ENCODE measurements around the gene MAN2A2.
"Not testable (repeated sequence)": the region's sequence is repeated elsewhere in the genome, so short reads cannot be mapped to it uniquely, and the experiment has no call there.

Gene MAN2A2

DNA sequence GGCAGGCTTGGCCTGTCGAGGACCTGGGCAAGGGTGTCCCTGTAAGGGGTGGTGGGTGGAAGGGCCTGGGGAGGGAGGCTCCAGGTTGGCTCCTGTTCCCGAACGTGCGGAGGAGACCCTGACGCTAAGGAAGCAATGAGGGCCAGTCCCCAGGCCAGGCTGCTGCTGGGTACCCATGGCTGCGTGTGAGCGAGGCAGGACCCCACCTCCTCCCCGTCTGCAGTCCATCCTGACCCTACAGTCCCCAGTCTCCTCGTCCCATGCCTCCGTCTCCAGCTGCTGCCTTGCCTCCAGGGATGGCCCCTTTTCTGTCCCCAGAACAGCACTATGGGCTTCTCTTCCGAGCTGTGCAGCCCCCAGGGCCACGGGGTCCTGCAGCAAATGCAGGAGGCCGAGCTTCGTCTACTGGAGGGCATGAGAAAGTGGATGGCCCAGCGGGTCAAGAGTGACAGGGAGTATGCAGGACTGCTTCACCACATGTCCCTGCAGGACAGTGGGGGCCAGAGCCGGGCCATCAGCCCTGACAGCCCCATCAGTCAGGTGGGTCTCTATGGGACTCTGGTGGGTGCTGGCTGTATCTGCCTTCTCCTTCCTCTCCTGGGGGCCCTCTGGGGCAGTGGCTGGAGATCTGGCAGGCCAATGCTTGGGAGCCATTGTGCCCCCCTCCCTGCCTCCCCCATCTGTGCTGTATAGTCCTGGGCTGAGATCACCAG, 18.2 kb upstream of the MAN2A2 start:
- no peak for DNase-seq

DNA sequence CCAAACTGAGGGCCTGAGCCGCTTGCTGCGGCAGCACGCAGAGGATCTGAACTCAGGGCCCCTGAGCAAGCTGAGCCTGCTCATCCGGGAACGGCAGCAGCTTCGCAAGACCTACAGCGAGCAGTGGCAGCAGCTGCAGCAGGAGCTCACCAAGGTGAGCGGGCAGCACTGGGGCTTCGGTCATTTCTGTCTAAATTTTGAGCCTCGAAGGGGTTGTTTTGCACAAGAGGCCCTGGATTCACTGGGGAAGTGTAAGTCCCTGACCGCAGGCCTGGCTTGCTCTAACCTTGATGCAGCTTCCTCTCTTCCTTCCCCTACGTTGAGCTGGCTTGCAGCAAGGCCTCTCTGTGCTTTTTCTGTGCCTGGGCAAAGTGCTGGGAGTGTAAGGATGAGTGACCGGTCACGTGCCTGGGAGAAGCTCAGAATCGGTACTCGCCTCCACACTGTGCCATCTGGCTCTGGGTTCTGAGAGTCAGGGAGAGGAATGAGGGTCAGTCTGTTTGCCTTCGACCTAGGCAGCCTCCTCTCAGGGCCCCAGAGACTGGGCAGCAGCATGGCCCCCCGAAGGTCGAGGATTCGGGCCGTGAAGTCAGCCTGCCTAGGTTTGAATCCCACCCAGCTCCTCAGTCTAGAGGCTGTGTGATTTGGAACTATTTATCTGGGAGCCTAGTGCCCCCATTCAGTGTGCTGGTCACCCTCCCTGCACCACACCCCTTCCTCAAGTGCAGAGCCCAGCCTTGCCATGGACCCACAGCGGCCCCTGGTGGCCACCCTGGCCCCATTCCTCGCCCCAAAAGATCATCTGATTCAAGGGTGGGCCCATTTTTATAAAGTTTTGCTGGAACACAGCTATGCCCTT, 17.4 kb upstream of the MAN2A2 start:
- peak in 1 of 2 experiments; percentile 11 for DNase-seq

GRCh38 chr15:90886291-90886614, 16.8 kb upstream of the MAN2A2 start:
- DNase-seq, result no peak

DNA sequence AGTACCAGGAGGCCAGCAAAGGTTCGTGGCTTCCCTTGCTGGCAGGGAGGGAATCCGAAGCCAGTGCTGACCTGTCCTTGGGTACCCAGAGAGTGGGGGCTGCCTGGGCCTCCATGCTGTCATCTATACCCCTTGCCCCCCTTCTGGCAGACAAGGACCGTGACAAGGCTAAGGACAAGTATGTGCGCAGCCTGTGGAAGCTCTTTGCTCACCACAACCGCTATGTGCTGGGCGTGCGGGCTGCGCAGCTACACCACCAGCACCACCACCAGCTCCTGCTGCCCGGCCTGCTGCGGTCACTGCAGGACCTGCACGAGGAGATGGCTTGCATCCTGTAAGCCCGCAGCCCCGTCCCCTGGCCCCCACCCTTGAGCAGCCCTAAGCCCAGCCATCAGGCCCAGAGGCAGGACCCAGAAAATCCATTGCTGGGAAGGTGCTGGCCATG, 16.0 kb upstream of the MAN2A2 start:
- DNase-seq, result no peak

- DNase-seq, result no peak
Measured at GRCh38 chr15:90889313-90889730, 13.8 kb upstream of the MAN2A2 start.

GRCh38 chr15:90889736-90890456, 13.2 kb upstream of the MAN2A2 start:
- DNase-seq, result no peak

- DNase-seq, result no peak
Measured at GRCh38 chr15:90890839-90891238, 12.3 kb upstream of the MAN2A2 start.

- no peak for DNase-seq
Measured at GRCh38 chr15:90891346-90891949, 11.7 kb upstream of the MAN2A2 start.

DNA sequence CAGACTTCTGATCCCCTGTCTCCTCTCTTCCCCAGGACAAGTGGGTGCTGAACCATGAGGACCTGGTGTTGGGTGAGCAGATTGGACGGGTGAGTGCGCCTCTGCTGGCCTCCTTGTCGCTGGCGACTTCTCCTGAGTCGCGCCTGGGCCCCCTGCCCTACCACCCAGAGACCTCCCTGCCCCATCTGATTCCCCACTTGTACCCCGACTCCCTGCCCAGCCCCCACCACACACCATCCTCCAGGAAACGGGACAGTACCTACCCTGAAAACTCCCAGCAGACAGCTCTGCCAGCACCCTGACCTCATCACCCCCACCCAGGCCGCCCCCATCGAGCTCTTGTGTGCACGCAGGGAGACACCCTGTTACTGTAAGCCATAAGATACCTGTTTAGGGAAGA, 11.1 kb upstream of the MAN2A2 start:
- DNase-seq, result no peak

GRCh38 chr15:90892498-90893174, 10.5 kb upstream of the MAN2A2 start:
- no peak for DNase-seq

DNA sequence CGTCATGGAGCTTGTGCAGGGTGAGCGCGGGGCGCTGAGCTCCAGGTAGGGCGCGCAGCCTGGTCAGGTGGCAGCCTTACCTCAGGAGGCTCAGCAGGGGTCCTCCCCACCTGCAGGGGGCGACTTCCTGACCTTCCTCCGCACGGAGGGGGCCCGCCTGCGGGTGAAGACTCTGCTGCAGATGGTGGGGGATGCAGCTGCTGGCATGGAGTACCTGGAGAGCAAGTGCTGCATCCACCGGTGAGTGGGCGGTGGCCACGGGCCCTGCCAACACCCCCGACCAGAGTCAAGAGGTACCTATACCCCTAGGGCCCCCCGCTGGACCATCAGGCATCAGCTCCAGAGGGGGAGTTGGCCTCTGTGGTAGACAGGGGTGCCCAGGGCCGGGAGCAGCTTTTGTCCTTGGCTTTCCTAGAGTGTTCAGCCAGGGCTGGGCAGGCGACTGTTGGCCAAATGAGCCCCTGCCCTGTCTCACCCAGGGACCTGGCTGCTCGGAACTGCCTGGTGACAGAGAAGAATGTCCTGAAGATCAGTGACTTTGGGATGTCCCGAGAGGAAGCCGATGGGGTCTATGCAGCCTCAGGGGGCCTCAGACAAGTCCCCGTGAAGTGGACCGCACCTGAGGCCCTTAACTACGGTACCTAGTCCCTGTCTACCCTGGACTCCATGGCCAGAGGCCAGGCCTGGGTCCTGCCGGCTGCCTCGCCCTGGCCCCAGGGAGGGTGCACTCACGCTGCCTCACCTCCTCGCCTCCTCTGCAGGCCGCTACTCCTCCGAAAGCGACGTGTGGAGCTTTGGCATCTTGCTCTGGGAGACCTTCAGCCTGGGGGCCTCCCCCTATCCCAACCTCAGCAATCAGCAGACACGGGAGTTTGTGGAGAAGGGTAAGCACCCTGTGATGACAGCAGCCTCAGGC, 9.7 kb upstream of the MAN2A2 start:
- DNase-seq, result no peak

DNA sequence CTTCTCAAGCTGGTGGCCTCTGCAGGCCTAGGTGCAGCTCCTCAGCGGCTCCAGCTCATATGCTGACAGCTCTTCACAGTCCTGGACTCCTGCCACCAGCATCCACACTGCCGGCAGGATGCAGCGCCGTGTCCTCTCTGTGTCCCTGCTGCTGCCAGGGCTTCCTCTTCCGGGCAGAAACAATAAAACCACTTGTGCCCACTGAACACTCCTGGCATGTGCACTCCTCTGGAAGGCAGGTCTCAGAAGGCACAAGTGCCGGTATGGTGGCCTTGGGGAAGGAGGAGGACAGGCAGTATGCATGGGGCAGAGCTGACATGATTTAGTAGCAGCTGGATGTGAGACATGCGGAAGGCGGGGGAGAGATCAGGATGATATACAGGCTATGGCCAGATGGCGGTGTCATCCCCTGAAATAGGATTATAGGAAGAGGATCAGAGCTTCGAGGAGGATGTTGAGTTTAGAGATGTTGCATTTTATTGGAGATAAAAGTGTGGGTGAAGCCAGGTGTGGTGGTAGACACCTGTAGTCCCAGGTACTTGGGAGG, 7.5 kb upstream of the MAN2A2 start:
- peak; percentile 22 to 52 for DNase-seq

- DNase-seq, result not testable (repeated sequence)
Measured at GRCh38 chr15:90897131-90897655, 5.9 kb upstream of the MAN2A2 start.

DNA sequence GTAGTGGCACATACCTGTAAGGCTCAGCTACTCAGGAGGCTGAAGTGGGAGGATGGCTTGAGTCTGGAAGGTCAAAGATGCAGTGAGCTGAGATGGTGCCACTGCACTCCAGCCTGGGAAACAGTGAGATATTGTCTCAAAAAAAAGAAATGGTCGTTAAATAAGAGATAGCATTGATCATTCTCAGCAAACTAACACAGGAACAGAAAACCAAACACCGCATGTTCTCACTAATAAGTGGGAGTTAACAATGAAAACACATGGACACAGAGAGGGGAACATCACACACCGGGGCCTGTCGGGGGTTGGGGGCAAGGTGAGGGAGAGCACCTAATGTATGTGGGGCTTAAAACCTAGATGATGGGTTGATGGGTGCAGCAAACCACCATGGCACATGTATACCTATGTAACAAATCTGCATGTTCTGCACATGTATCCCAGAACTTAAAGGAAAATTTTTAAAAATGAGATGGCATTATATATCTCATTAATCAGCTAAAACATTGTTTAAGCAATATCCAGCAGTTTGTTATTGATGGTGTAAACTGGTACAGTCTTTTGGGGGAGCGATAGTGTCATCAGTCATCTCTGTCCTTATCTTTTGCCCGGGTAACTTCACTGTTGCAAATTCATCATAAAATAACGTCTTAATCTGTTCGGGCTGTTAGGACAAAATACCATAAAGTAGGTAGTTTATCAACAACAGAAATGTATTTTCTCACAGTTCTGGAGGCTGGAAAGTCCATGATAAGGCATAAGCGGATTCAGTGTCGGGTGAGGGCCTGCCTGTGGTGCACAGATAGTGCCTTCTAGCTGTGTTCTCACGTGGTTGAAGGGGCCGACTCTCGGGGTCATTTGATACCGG, 1.7 kb upstream of the MAN2A2 start:
- DNase-seq, result no peak

- DNase-seq, result peak in 1 of 2 experiments; percentile 26
Measured at GRCh38 chr15:90902040-90902839, 862 bp upstream of the MAN2A2 start.

DNA sequence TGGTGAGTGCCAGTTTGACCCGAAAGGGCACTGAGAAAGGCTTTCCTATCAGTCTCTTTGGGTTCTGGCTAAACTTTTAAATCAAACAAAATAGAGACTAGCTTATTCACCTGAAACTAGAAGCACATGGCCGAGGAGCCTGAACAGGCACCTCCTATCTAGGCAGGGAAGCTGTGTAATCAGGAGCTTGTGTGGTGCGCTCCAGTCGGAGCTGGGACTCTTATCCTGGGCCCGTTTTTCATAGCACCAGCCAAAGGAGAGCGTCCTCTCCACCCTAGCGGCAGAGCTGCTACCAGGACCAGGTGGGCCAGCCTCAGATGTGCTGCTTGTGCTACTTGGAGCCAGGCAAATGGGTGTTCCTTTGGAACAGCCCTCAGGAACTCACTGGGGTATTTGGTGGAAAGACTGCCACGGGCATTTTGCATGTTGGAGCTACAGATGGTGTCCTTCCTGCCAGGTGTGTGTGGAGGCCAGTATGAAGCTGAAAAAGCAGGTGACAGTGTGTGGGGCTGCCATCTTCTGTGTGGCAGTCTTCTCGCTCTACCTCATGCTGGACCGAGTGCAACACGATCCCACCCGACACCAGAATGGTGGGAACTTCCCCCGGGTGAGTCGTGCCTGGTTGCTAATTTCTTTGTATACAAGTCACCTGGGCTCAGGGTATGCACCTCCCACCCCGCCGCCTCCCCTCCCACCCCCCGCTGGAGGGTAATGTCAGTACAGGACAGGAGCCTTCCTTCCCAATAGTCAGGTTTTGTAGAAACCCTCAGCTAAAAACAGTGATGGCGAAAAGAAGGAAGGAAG, 833 bp downstream of the MAN2A2 start:
- DNase-seq, result no peak

GRCh38 chr15:90904746-90905145, 1.6 kb downstream of the MAN2A2 start:
- no peak for DNase-seq

All from cerebellar nuclear complex (tissue), 1 donor.